ENCODE results near the gene MEPE. TPM values are rescaled to one million over a fixed set of nuclear protein-coding genes. Genes with fewer than 3 reads are reported as not detected.

The MEPE gene
- total RNA-seq, 1 experiment from 2014 or later: not detected

- TF ChIP-seq, protein P1, sequence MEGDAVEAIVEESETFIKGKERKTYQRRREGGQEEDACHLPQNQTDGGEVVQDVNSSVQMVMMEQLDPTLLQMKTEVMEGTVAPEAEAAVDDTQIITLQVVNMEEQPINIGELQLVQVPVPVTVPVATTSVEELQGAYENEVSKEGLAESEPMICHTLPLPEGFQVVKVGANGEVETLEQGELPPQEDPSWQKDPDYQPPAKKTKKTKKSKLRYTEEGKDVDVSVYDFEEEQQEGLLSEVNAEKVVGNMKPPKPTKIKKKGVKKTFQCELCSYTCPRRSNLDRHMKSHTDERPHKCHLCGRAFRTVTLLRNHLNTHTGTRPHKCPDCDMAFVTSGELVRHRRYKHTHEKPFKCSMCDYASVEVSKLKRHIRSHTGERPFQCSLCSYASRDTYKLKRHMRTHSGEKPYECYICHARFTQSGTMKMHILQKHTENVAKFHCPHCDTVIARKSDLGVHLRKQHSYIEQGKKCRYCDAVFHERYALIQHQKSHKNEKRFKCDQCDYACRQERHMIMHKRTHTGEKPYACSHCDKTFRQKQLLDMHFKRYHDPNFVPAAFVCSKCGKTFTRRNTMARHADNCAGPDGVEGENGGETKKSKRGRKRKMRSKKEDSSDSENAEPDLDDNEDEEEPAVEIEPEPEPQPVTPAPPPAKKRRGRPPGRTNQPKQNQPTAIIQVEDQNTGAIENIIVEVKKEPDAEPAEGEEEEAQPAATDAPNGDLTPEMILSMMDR (IDR thresholded peaks at IDR 0.05 in 2 of 3, conservative IDR thresholded peaks at IDR 0.05 in 1 of 3; ENCODE audit: borderline replicate concordance in 1 of 3, insufficient read depth in 1 of 3, low read depth in 2 of 3, low read length in 2 of 3): no peak
- TF ChIP-seq FOSL1 (IDR thresholded peaks at IDR 0.05; ENCODE audit: low read depth): no peak
- TF ChIP-seq SP1 (IDR thresholded peaks at IDR 0.05; ENCODE audit: low read depth): no peak
- TF ChIP-seq TCF7L2 (IDR thresholded peaks at IDR 0.05; ENCODE audit: borderline replicate concordance, extremely low read depth, insufficient read depth, insufficient read length): no peak
Observed at GRCh38 chr4:87844452-87844851, 11.7 kb downstream of the MEPE start (continued).

DNA sequence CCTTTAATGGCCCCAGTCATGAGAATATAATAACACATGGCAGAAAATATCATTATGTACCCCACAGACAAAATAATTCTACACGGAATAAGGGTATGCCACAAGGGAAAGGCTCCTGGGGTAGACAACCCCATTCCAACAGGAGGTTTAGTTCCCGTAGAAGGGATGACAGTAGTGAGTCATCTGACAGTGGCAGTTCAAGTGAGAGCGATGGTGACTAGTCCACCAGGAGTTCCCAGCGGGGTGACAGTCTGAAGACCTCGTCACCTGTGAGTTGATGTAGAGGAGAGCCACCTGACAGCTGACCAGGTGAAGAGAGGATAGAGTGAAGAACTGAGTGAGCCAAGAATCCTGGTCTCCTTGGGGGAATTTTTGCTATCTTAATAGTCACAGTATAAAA is 13.5 kb downstream of the MEPE start:
- no peak for DNase-seq (ENCODE audit: low read depth, low spot score)
- POLR2A ChIA-PET: no interaction called here
- no peaks in the 10 kb centered on the region for H3K79me2 ChIP-seq (ENCODE audit: insufficient read depth, low read length)
- CTCF ChIA-PET: no interaction called here
- no peak overlapping the region for H2AFZ ChIP-seq (ENCODE audit: low read depth, low read length, poor library complexity, severe bottlenecking)
- no peaks in the 10 kb centered on the region for H3K9me3 ChIP-seq (ENCODE audit: control insufficient read depth in 1 of 2, insufficient read depth in 1 of 2, low read depth in 1 of 2, low read length in 2 of 2)
- RAD21 ChIA-PET (ENCODE audit: low non-redundant PET in 1 of 2, low total read pairs in 2 of 2, uncharacterized antibody in 2 of 2, unreplicated experiment in 2 of 2): no interaction called here
- no peaks in the 10 kb centered on the region for H3K27me3 ChIP-seq (ENCODE audit: insufficient read depth, low read length)
- no peaks in the 10 kb centered on the region for H4K20me1 ChIP-seq (ENCODE audit: insufficient read depth)
- intact Hi-C loops (cut with micrococcal nuclease): loop anchor here (5.0 kb wide), 1 partner anchor 949 kb away; no protein-coding TSS in a partner anchor
- ATAC-seq: no peak
- H3K4me3 ChIP-seq (replicated peaks in 1 of 2; ENCODE audit: low read depth in 1 of 2, low read length in 2 of 2): no peak overlapping the region
- no peak overlapping the region for H3K27ac ChIP-seq (ENCODE audit: low read depth, low read length)
- H3K36me3 ChIP-seq (ENCODE audit: control insufficient read depth in 1 of 2, insufficient read depth in 2 of 2, low read length in 2 of 2): no peaks in the 10 kb centered on the region
- no peak overlapping the region for H3K4me2 ChIP-seq (ENCODE audit: low read length)
- no TSS peak for BruUV-seq (replicated peaks)
- no peaks in the 10 kb centered on the region for H3K9me2 ChIP-seq (ENCODE audit: insufficient read depth)
- peaks cover 0 to 10% of the 10 kb centered on the region in 2 experiments; a peak in 3 of 4 replicates for H3K4me1 ChIP-seq (ENCODE audit: control insufficient read depth in 1 of 2, insufficient read depth in 2 of 2, low read length in 2 of 2)
- no peak overlapping the region for H3K9ac ChIP-seq (ENCODE audit: low read length)
- TF ChIP-seq EZH2phosphoT487 (IDR thresholded peaks at IDR 0.05; ENCODE audit: borderline replicate concordance): no peak
- TF ChIP-seq ELF1 (IDR thresholded peaks at IDR 0.05; ENCODE audit: borderline replicate concordance, low read depth): no peak
- TF ChIP-seq, protein P2, sequence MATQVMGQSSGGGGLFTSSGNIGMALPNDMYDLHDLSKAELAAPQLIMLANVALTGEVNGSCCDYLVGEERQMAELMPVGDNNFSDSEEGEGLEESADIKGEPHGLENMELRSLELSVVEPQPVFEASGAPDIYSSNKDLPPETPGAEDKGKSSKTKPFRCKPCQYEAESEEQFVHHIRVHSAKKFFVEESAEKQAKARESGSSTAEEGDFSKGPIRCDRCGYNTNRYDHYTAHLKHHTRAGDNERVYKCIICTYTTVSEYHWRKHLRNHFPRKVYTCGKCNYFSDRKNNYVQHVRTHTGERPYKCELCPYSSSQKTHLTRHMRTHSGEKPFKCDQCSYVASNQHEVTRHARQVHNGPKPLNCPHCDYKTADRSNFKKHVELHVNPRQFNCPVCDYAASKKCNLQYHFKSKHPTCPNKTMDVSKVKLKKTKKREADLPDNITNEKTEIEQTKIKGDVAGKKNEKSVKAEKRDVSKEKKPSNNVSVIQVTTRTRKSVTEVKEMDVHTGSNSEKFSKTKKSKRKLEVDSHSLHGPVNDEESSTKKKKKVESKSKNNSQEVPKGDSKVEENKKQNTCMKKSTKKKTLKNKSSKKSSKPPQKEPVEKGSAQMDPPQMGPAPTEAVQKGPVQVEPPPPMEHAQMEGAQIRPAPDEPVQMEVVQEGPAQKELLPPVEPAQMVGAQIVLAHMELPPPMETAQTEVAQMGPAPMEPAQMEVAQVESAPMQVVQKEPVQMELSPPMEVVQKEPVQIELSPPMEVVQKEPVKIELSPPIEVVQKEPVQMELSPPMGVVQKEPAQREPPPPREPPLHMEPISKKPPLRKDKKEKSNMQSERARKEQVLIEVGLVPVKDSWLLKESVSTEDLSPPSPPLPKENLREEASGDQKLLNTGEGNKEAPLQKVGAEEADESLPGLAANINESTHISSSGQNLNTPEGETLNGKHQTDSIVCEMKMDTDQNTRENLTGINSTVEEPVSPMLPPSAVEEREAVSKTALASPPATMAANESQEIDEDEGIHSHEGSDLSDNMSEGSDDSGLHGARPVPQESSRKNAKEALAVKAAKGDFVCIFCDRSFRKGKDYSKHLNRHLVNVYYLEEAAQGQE (IDR thresholded peaks at IDR 0.05; ENCODE audit: low read depth): no peak
- TF ChIP-seq SRF (IDR thresholded peaks at IDR 0.05; ENCODE audit: low read depth): no peak
- no peak for TF ChIP-seq ZFX (IDR thresholded peaks at IDR 0.05)
- no peak for TF ChIP-seq TCF7L2 (IDR thresholded peaks at IDR 0.05; ENCODE audit: borderline replicate concordance, extremely low read depth, insufficient read depth, insufficient read length)
- no peak for TF ChIP-seq ATF3 (IDR thresholded peaks at IDR 0.05)
- no peak for TF ChIP-seq ZBTB33 (IDR thresholded peaks at IDR 0.05; ENCODE audit: extremely low read depth, insufficient replicate concordance, low read length)
- TF ChIP-seq YY1 (IDR thresholded peaks at IDR 0.05; ENCODE audit: extremely low read depth, insufficient replicate concordance, low read depth, low read length): no peak
- TF ChIP-seq, protein P1 (IDR thresholded peaks at IDR 0.05 in 2 of 3, conservative IDR thresholded peaks at IDR 0.05 in 1 of 3; ENCODE audit: borderline replicate concordance in 1 of 3, insufficient read depth in 1 of 3, low read depth in 2 of 3, low read length in 2 of 3): no peak
- TF ChIP-seq EGR1 (IDR thresholded peaks at IDR 0.05; ENCODE audit: low read depth): no peak
- TF ChIP-seq SIN3A (IDR thresholded peaks at IDR 0.05; ENCODE audit: low read depth): no peak
